Activated CD4-positive, CD25-positive, alpha-beta regulatory T cell treated with anti-CD3 and anti-CD28 coated beads, Interleukin-2, amount 50 U/mL, for 72 hours (primary cell): Measurements from ENCODE around the gene WWC2.
"Not testable (repeated sequence)": the region's sequence is repeated elsewhere in the genome, so short reads cannot be mapped to it uniquely, and the experiment has no call there.

Experiments
- DNase-seq: peaks from one replicate; pipeline ENCODE4 v3.0.0; 2021

Gene WWC2

GRCh38 chr4:183101956-183102480, 3.0 kb downstream of the WWC2 start:
- no peak for DNase-seq

GRCh38 chr4:183105092-183105491, 6.0 kb downstream of the WWC2 start:
- DNase-seq = no peak

- DNase-seq = no peak
Measured at GRCh38 chr4:183106839-183107238, 7.8 kb downstream of the WWC2 start.

GRCh38 chr4:183107891-183108459, 8.9 kb downstream of the WWC2 start:
- DNase-seq = no peak

- no peak for DNase-seq
Measured at GRCh38 chr4:183110244-183110643, 11.2 kb downstream of the WWC2 start.

GRCh38 chr4:183111452-183111885, 12.4 kb downstream of the WWC2 start:
- DNase-seq = no peak

GRCh38 chr4:183118141-183118540, 19.1 kb downstream of the WWC2 start:
- no peak for DNase-seq

- no peak for DNase-seq
Measured at GRCh38 chr4:183118585-183118984, 19.5 kb downstream of the WWC2 start.

- not testable (repeated sequence) for DNase-seq
Measured at GRCh38 chr4:183121660-183122059, 22.6 kb downstream of the WWC2 start.

GRCh38 chr4:183124228-183124627, 25.2 kb downstream of the WWC2 start:
- no peak for DNase-seq

- no peak for DNase-seq
Measured at GRCh38 chr4:183124865-183125264, 25.8 kb downstream of the WWC2 start.

GRCh38 chr4:183129125-183129524, 30.1 kb downstream of the WWC2 start:
- no peak for DNase-seq

- DNase-seq = no peak
Measured at GRCh38 chr4:183129675-183130074, 30.6 kb downstream of the WWC2 start.

- DNase-seq = no peak
Measured at GRCh38 chr4:183130328-183131155, 31.5 kb downstream of the WWC2 start.

GRCh38 chr4:183132081-183132480, 33.0 kb downstream of the WWC2 start:
- no peak for DNase-seq

- no peak for DNase-seq
Measured at GRCh38 chr4:183132865-183133264, 33.8 kb downstream of the WWC2 start.

GRCh38 chr4:183136855-183137254, 37.8 kb downstream of the WWC2 start:
- no peak for DNase-seq

- no peak for DNase-seq
Measured at GRCh38 chr4:183139058-183139750, 40.1 kb downstream of the WWC2 start.

GRCh38 chr4:183139972-183140570, 41.0 kb downstream of the WWC2 start:
- DNase-seq = no peak

GRCh38 chr4:183140911-183141320, 41.9 kb downstream of the WWC2 start:
- DNase-seq = no peak

- DNase-seq = no peak
Measured at GRCh38 chr4:183141997-183142396, 42.9 kb downstream of the WWC2 start.

GRCh38 chr4:183142571-183143550, 43.8 kb downstream of the WWC2 start:
- DNase-seq = no peak
